ENCODE measurements around the gene HOXA11.

GRCh38 chr7:27139334-27140125, 45.5 kb downstream of the HOXA11 start:
- TF ChIP-seq GLIS3 (CRISPR knock-in tag; IDR thresholded peaks at IDR 0.05) = no peak
- TF ChIP-seq PATZ1 (CRISPR knock-in tag; IDR thresholded peaks at IDR 0.05; ENCODE audit: borderline replicate concordance) = no peak
- TF ChIP-seq POU6F1 (CRISPR knock-in tag; IDR thresholded peaks at IDR 0.05; ENCODE audit: borderline replicate concordance, low read depth) = no peak
- TF ChIP-seq RARB (CRISPR knock-in tag; IDR thresholded peaks at IDR 0.05) = no peak
- no peak for TF ChIP-seq ZNF8 (CRISPR knock-in tag; IDR thresholded peaks at IDR 0.05)
- TF ChIP-seq PPARA (CRISPR knock-in tag; IDR thresholded peaks at IDR 0.05; ENCODE audit: borderline replicate concordance) = no peak
- no peak for TF ChIP-seq TSHZ2 (CRISPR knock-in tag; IDR thresholded peaks at IDR 0.05)
- no peak for TF ChIP-seq ESRRG (CRISPR knock-in tag; IDR thresholded peaks at IDR 0.05)
- no peak for TF ChIP-seq ZC3H10 (CRISPR knock-in tag; IDR thresholded peaks at IDR 0.05)
- TF ChIP-seq ZFP3 (CRISPR knock-in tag; IDR thresholded peaks at IDR 0.05) = no peak
- TF ChIP-seq CSDC2 (CRISPR knock-in tag; IDR thresholded peaks at IDR 0.05) = no peak
- no peak for TF ChIP-seq ZNF565 (CRISPR knock-in tag; conservative IDR thresholded peaks at IDR 0.05; ENCODE audit: low read depth)
- no peak for TF ChIP-seq CREB5 (CRISPR knock-in tag; IDR thresholded peaks at IDR 0.05; ENCODE audit: low read depth)
- no peak for TF ChIP-seq ZNF70 (CRISPR knock-in tag; IDR thresholded peaks at IDR 0.05)

Measured in SK-N-SH treated with all-trans-retinoic acid at 6 μM for 48 hours (cell line).